Gastroesophageal sphincter (tissue), 3 donors: ENCODE measurements around the gene STXBP1.

Experiments used
- CTCF ChIP-seq, 4 experiments: fragments of 200-600 bp in 2 of 4; fragments of 450-650 bp in 2 of 4; sonication (generic) in 1 of 4; IDR thresholded peaks; one replicate each; pipeline ENCODE4 v1.5.1; 2017 to 2019; ENCODE audit warnings: antibody characterized with exemption in 4 of 4, mild to moderate bottlenecking in 2 of 4, moderate library complexity in 2 of 4
- EP300 ChIP-seq: sonication (generic); formaldehyde crosslinking; IDR thresholded peaks from one replicate; pipeline ENCODE4 v1.6.1; 2017; ENCODE audit warnings: antibody characterized with exemption, mild to moderate bottlenecking
- POLR2A ChIP-seq, 2 donors: fragments of 450-650 bp; IDR thresholded peaks; one replicate each; pipeline ENCODE4 v1.6.1; 2017; ENCODE audit warnings: antibody characterized with exemption in 2 of 2, mild to moderate bottlenecking in 2 of 2, moderate library complexity in 1 of 2

GRCh38 chr9:127571971-127572370 is 40.1 kb upstream of the STXBP1 start:
- TF ChIP-seq CTCF (IDR thresholded peaks at IDR 0.05) (no peak), EP300 (no peak), POLR2A (IDR thresholded peaks at IDR 0.05) (no peak)
